Chondrocyte (in vitro differentiated cells): ENCODE results near the gene PREX1. TPM values are rescaled to one million over a fixed set of nuclear protein-coding genes. Genes with fewer than 3 reads are reported as not detected.

Source experiments
- DNase-seq: peaks from one replicate; pipeline ENCODE4 v3.0.0; 2021; ENCODE audit warnings: mixed read lengths, low spot score
- H3K27ac Mint-ChIP-seq: one replicate; pipeline ENCODE4 v1.8.0; 2021; ENCODE audit warnings: mild to moderate bottlenecking, moderate library complexity, mixed read lengths; ENCODE audit not compliant: unreplicated experiment
- H3K27me3 Mint-ChIP-seq: 2 replicates; pipeline ENCODE4 v1.8.0; 2021; ENCODE audit warnings: low read depth, mixed read lengths
- H3K36me3 Mint-ChIP-seq: 2 replicates; pipeline ENCODE4 v1.8.0; 2021; ENCODE audit warnings: low read depth, mixed read lengths
- H3K4me1 Mint-ChIP-seq: 2 replicates; pipeline ENCODE4 v1.8.0; 2021; ENCODE audit warnings: low read depth, mild to moderate bottlenecking, mixed read lengths
- H3K4me3 Mint-ChIP-seq: one replicate; pipeline ENCODE4 v1.8.0; 2021; ENCODE audit warnings: mild to moderate bottlenecking, moderate library complexity, mixed read lengths; ENCODE audit not compliant: unreplicated experiment
- H3K9me3 Mint-ChIP-seq: 2 replicates; pipeline ENCODE4 v1.8.0; 2021; ENCODE audit warnings: low read depth, mixed read lengths
- CTCF ChIP-seq: fragments of 200-600 bp; sonication (generic); IDR thresholded peaks from 2 replicates; pipeline ENCODE4 v1.5.0; 2021; ENCODE audit warnings: antibody characterized with exemption, mild to moderate bottlenecking, moderate library complexity
- total RNA-seq: library from RNA; stranded (reverse); gene quantifications from 3 replicates; pipeline ENCODE4 v1.2.1, GENCODE V29; 2021

PREX1 gene
- total RNA-seq, 1 donor from 2014 or later: 3.0 TPM

- peaks cover 48% of the 10 kb centered on the region for H3K4me1 Mint-ChIP-seq
- H3K9me3 Mint-ChIP-seq: no peaks in the 10 kb centered on the region
- TF ChIP-seq CTCF: no peak
- H3K36me3 Mint-ChIP-seq: peaks cover 2% of the 10 kb centered on the region
- no peak for DNase-seq
- no peaks in the 10 kb centered on the region for H3K27me3 Mint-ChIP-seq
- peak overlapping the region; percentile 94 for H3K27ac Mint-ChIP-seq
- H3K4me3 Mint-ChIP-seq: peak overlapping the region; percentile 11
Measured at GRCh38 chr20:48722737-48723191, 105.0 kb downstream of the PREX1 start.

- peaks cover 2% of the 10 kb centered on the region for H3K36me3 Mint-ChIP-seq
Measured at GRCh38 chr20:48722002-48722731, 105.6 kb downstream of the PREX1 start.

GRCh38 chr20:48721324-48722001 lies 106.3 kb downstream of the PREX1 start:
- Mint-ChIP-seq H3K27ac (peak overlapping the region; percentile 94), H3K36me3 (peaks cover 2% of the 10 kb centered on the region), H3K27me3 (no peaks in the 10 kb centered on the region), H3K4me3 (no peak overlapping the region), H3K9me3 (no peaks in the 10 kb centered on the region), H3K4me1 (peaks cover 48% of the 10 kb centered on the region)
- TF ChIP-seq CTCF: no peak
- DNase-seq: peak; percentile 67

More at GRCh38 chr20:48722002-48722731, 105.6 kb downstream of the PREX1 start:
- peak; percentile 51 for DNase-seq
- Mint-ChIP-seq H3K4me1 (peaks cover 48% of the 10 kb centered on the region), H3K9me3 (no peaks in the 10 kb centered on the region), H3K27ac (peak overlapping the region; percentile 94), H3K4me3 (no peak overlapping the region), H3K27me3 (no peaks in the 10 kb centered on the region)
- no peak for TF ChIP-seq CTCF

- Mint-ChIP-seq H3K9me3 (no peaks in the 10 kb centered on the region), H3K36me3 (peaks cover 2% of the 10 kb centered on the region), H3K27me3 (no peaks in the 10 kb centered on the region), H3K4me3 (no peak overlapping the region), H3K4me1 (peaks cover 48% of the 10 kb centered on the region), H3K27ac (no peak overlapping the region)
- no peak for TF ChIP-seq CTCF
- peak; percentile 60 for DNase-seq
Measured at GRCh38 chr20:48720256-48720985, 107.4 kb downstream of the PREX1 start.
